Naive thymus-derived CD8-positive, alpha-beta T cell (primary cell): ENCODE measurements around the gene TMA7B. TPM values are rescaled to one million over a fixed set of nuclear protein-coding genes. Genes with fewer than 3 reads are reported as not detected.

Experiments
- ATAC-seq, 2 donors: fragments of 150-1000 bp; cut with Tn5 transposase in 1 of 2; sonication (Bioruptor Pico), chemical (Tn5 transposase) in 1 of 2; 1 replicate in 1 of 2; 2 replicates in 1 of 2; pipeline ENCODE4 v1.10.0; 2021; ENCODE audit warnings: mild to moderate bottlenecking in 2 of 2, moderate library complexity in 2 of 2
- POLR2A ChIA-PET: fragments of 350-600 bp; sonication (Branson Sonifier 250); formaldehyde crosslinking; loops from one replicate; lab custom pipeline; 2021; ENCODE audit warnings: antibody characterized with exemption; lab: Charles Lee
- DNase-seq, 10 donors: peaks; one replicate each; pipeline versions ENCODE4 v3.0.0 to v3.0.0-alpha.2; 2020 to 2022
- H3K27ac Mint-ChIP-seq, 10 donors: one replicate each; pipeline ENCODE4 v1.8.0; 2020 to 2022; ENCODE audit warnings: mild to moderate bottlenecking in 10 of 10, mixed read lengths in 10 of 10, moderate library complexity in 4 of 10, inconsistent platforms in 1 of 10
- H3K27me3 Mint-ChIP-seq, 5 donors: one replicate each; pipeline ENCODE4 v1.8.0; 2021 to 2022; ENCODE audit warnings: mixed read lengths in 5 of 5
- H3K36me3 Mint-ChIP-seq, 3 donors: one replicate each; pipeline ENCODE4 v1.8.0; 2020 to 2022; ENCODE audit warnings: mixed read lengths in 3 of 3, mild to moderate bottlenecking in 2 of 3, inconsistent platforms in 1 of 3
- H3K4me1 Mint-ChIP-seq, 4 donors: one replicate each; pipeline ENCODE4 v1.8.0; 2021 to 2022; ENCODE audit warnings: mixed read lengths in 4 of 4
- H3K4me3 Mint-ChIP-seq, 10 donors: one replicate each; pipeline ENCODE4 v1.8.0; 2020 to 2022; ENCODE audit warnings: mild to moderate bottlenecking in 10 of 10, mixed read lengths in 10 of 10, moderate library complexity in 6 of 10, inconsistent platforms in 1 of 10
- H3K9me3 Mint-ChIP-seq, 9 donors: one replicate each; pipeline ENCODE4 v1.8.0; 2020 to 2022; ENCODE audit warnings: mixed read lengths in 9 of 9, mild to moderate bottlenecking in 3 of 9, inconsistent platforms in 1 of 9, moderate library complexity in 1 of 9
- polyA plus RNA-seq, 3 donors: library from polyadenylated mRNA; unstranded; fragments of 300-500 nt; fragmentation: Illumina TruSeq; gene quantifications; one replicate each; pipeline ENCODE4 v1.2.3, GENCODE V29; 2021
- total RNA-seq, 8 experiments: library from RNA in 2 of 8; stranded (reverse) in 2 of 8; gene quantifications; one replicate each; pipeline ENCODE4 v1.2.3 and lab custom pipeline; 2021 to 2026

Gene TMA7B
- total and polyA plus RNA-seq, 5 experiments from 2014 or later, result 1.5 to 14.2 (median 3.5) TPM

GRCh38 chr22:39923696-39924095 is 36.5 kb upstream of the TMA7B start:
- Mint-ChIP-seq H3K4me1 (peaks cover 50 to 80% (median 75%) of the 10 kb centered on the region in 4 donors), H3K4me3 (peak overlapping the region in 1 of 10 donors; percentile 80), H3K36me3 (peaks cover 18 to 46% (median 20%) of the 10 kb centered on the region in 3 donors), H3K27ac (peak overlapping the region in 1 of 10 donors; percentile 98), H3K27me3 (no peaks in the 10 kb centered on the region), H3K9me3 (no peaks in the 10 kb centered on the region)
- POLR2A ChIA-PET, result interaction anchor here (0.8 to 11.4 kb wide), 6 partner anchors 10 to 403 kb away, joined by 3 to 408 read pairs (median 60); partner anchors contain the start of gene GRAP2
- no peak for ATAC-seq
- no peak for DNase-seq

GRCh38 chr22:39924286-39924685 is 35.9 kb upstream of the TMA7B start:
- DNase-seq (no peak), ATAC-seq (no peak)
- no peak overlapping the region for H3K4me3 Mint-ChIP-seq
- peak overlapping the region in 1 of 10 donors; percentile 98 for H3K27ac Mint-ChIP-seq
- H3K27me3 Mint-ChIP-seq, result no peaks in the 10 kb centered on the region
- POLR2A ChIA-PET, result interaction anchor here (0.7 to 11.4 kb wide), 9 partner anchors 9 to 604 kb away, joined by 3 to 408 read pairs (median 38); partner anchors contain the start of gene GRAP2
- peaks cover 50 to 78% (median 72%) of the 10 kb centered on the region in 4 donors for H3K4me1 Mint-ChIP-seq
- peaks cover 18 to 44% (median 20%) of the 10 kb centered on the region in 3 donors for H3K36me3 Mint-ChIP-seq
- no peaks in the 10 kb centered on the region for H3K9me3 Mint-ChIP-seq

GRCh38 chr22:39925273-39925672 is 34.9 kb upstream of the TMA7B start:
- POLR2A ChIA-PET, result interaction anchor here (1.0 to 11.4 kb wide), 11 partner anchors 9 to 406 kb away, joined by 3 to 408 read pairs (median 12); partner anchors contain the start of gene GRAP2
- peak overlapping the region in 1 of 10 donors; percentile 98 for H3K27ac Mint-ChIP-seq
- DNase-seq, result no peak
- H3K9me3 Mint-ChIP-seq, result no peaks in the 10 kb centered on the region
- H3K4me1 Mint-ChIP-seq, result peaks cover 43 to 68% (median 62%) of the 10 kb centered on the region in 4 donors
- H3K36me3 Mint-ChIP-seq, result peaks cover 18 to 34% (median 20%) of the 10 kb centered on the region in 3 donors
- ATAC-seq, result no peak
- no peak overlapping the region for H3K4me3 Mint-ChIP-seq
- no peaks in the 10 kb centered on the region for H3K27me3 Mint-ChIP-seq

GRCh38 chr22:39925909-39926679 is 34.1 kb upstream of the TMA7B start:
- ATAC-seq (peak; percentile 52 to 73), DNase-seq (peak in 6 of 10 donors; percentile 29 to 73 (median 58))
- Mint-ChIP-seq H3K36me3 (peaks cover 18 to 29% (median 18%) of the 10 kb centered on the region in 3 donors), H3K4me1 (peaks cover 36 to 60% (median 54%) of the 10 kb centered on the region in 4 donors), H3K4me3 (no peak overlapping the region), H3K9me3 (no peaks in the 10 kb centered on the region), H3K27me3 (no peaks in the 10 kb centered on the region), H3K27ac (peak overlapping the region in 1 of 10 donors; percentile 98)
- POLR2A ChIA-PET, result interaction anchor here (0.6 to 11.4 kb wide), 18 partner anchors 8 to 1357 kb away, joined by 3 to 408 read pairs (median 4); partner anchors contain the start of genes GRAP2 and TMA7B

GRCh38 chr22:39926753-39927152 is 33.4 kb upstream of the TMA7B start:
- H3K9me3 Mint-ChIP-seq, result no peaks in the 10 kb centered on the region
- POLR2A ChIA-PET, result interaction anchor here (0.6 to 11.4 kb wide), 14 partner anchors 7 to 1358 kb away, joined by 3 to 408 read pairs (median 8); partner anchors contain the start of genes GRAP2 and TMA7B
- H3K4me3 Mint-ChIP-seq, result no peak overlapping the region
- DNase-seq (no peak), ATAC-seq (peak in 1 of 2 donors; percentile 7)
- H3K27ac Mint-ChIP-seq, result peak overlapping the region in 1 of 10 donors; percentile 98
- peaks cover 18 to 26% (median 18%) of the 10 kb centered on the region in 3 donors for H3K36me3 Mint-ChIP-seq
- H3K4me1 Mint-ChIP-seq, result peaks cover 37 to 56% (median 48%) of the 10 kb centered on the region in 4 donors
- no peaks in the 10 kb centered on the region for H3K27me3 Mint-ChIP-seq

- no peaks in the 10 kb centered on the region for H3K9me3 Mint-ChIP-seq
- H3K27me3 Mint-ChIP-seq, result no peaks in the 10 kb centered on the region
- peaks cover 31 to 54% (median 40%) of the 10 kb centered on the region in 4 donors for H3K4me1 Mint-ChIP-seq
- DNase-seq (no peak), ATAC-seq (no peak)
- H3K27ac Mint-ChIP-seq, result no peak overlapping the region
- H3K4me3 Mint-ChIP-seq, result no peak overlapping the region
- peaks cover 18 to 25% (median 21%) of the 10 kb centered on the region in 3 donors for H3K36me3 Mint-ChIP-seq
- POLR2A ChIA-PET, result interaction anchor here (0.6 to 11.4 kb wide), 10 partner anchors 11 to 408 kb away, joined by 3 to 408 read pairs (median 6); no protein-coding TSS in a partner anchor
Measured at GRCh38 chr22:39927544-39927943, 32.7 kb upstream of the TMA7B start.

GRCh38 chr22:39928536-39929520 is 31.4 kb upstream of the TMA7B start:
- no peaks in the 10 kb centered on the region for H3K9me3 Mint-ChIP-seq
- peaks cover 20 to 29% (median 21%) of the 10 kb centered on the region in 3 donors for H3K36me3 Mint-ChIP-seq
- DNase-seq (no peak), ATAC-seq (no peak)
- no peak overlapping the region for H3K27ac Mint-ChIP-seq
- POLR2A ChIA-PET, result interaction anchor here (0.6 to 11.4 kb wide), 7 partner anchors 8 to 409 kb away, joined by 3 to 408 read pairs (median 7); partner anchors contain the start of gene ATF4
- H3K27me3 Mint-ChIP-seq, result no peaks in the 10 kb centered on the region
- H3K4me3 Mint-ChIP-seq, result no peak overlapping the region
- peaks cover 36 to 55% (median 40%) of the 10 kb centered on the region in 4 donors for H3K4me1 Mint-ChIP-seq

- DNase-seq (peak in 1 of 10 donors; percentile 40), ATAC-seq (peak in 1 of 2 donors; percentile 6)
- Mint-ChIP-seq H3K4me3 (no peak overlapping the region), H3K27me3 (no peaks in the 10 kb centered on the region), H3K9me3 (no peaks in the 10 kb centered on the region), H3K4me1 (peaks cover 40 to 56% (median 41%) of the 10 kb centered on the region in 4 donors), H3K27ac (no peak overlapping the region), H3K36me3 (peaks cover 21 to 36% (median 25%) of the 10 kb centered on the region in 3 donors)
- POLR2A ChIA-PET, result interaction anchor here (1.1 to 11.4 kb wide), 2 partner anchors 10 to 21 kb away, joined by 6 to 408 read pairs; no protein-coding TSS in a partner anchor
Measured at GRCh38 chr22:39931251-39931650, 28.9 kb upstream of the TMA7B start.

GRCh38 chr22:39932166-39932565 is 28.0 kb upstream of the TMA7B start:
- no peaks in the 10 kb centered on the region for H3K27me3 Mint-ChIP-seq
- H3K27ac Mint-ChIP-seq, result peak overlapping the region in 1 of 10 donors; percentile 90
- H3K36me3 Mint-ChIP-seq, result peaks cover 16 to 36% (median 18%) of the 10 kb centered on the region in 3 donors
- ATAC-seq (no peak), DNase-seq (no peak)
- H3K9me3 Mint-ChIP-seq, result no peaks in the 10 kb centered on the region
- peaks cover 46 to 64% (median 47%) of the 10 kb centered on the region in 4 donors for H3K4me1 Mint-ChIP-seq
- no peak overlapping the region for H3K4me3 Mint-ChIP-seq
- POLR2A ChIA-PET, result interaction anchor here (0.5 to 4.4 kb wide), 13 partner anchors 9 to 62 kb away, joined by 3 to 116 read pairs (median 17); partner anchors contain the start of gene ENTHD1

GRCh38 chr22:39932918-39933649 is 27.1 kb upstream of the TMA7B start:
- Mint-ChIP-seq H3K27me3 (no peaks in the 10 kb centered on the region), H3K4me3 (peak overlapping the region in 9 of 10 donors; percentile 68 to 94 (median 88)), H3K27ac (peak overlapping the region in 6 of 10 donors; percentile 95 to 99 (median 98)), H3K4me1 (peaks cover 43 to 67% (median 56%) of the 10 kb centered on the region in 4 donors), H3K9me3 (no peaks in the 10 kb centered on the region), H3K36me3 (peaks cover 6 to 38% (median 9%) of the 10 kb centered on the region in 3 donors)
- POLR2A ChIA-PET, result interaction anchor here (0.7 to 4.4 kb wide), 18 partner anchors 10 to 520 kb away, joined by 3 to 116 read pairs (median 8); partner anchors contain the start of gene ENTHD1
- DNase-seq (peak; percentile 29 to 81 (median 64)), ATAC-seq (peak; percentile 15 to 59)
